MG63 (cell line): Measurements from ENCODE around the gene NXPH2. TPM values are rescaled to one million over a fixed set of nuclear protein-coding genes. Genes with fewer than 3 reads are reported as not detected.

ENCODE experiments used
- DNase-seq: peaks from one replicate; pipeline ENCODE4 v3.0.0-alpha.2; 2020
- H3K27me3 ChIP-seq: fragments of 250-450 bp; sonication (Bioruptor Pico); 2 replicates; pipeline ENCODE4 v1.5.1; 2020; ENCODE audit warnings: mild to moderate bottlenecking, moderate library complexity
- H3K36me3 ChIP-seq: fragments of 250-450 bp; sonication (Bioruptor Pico); 2 replicates; pipeline ENCODE4 v1.5.1; 2020; ENCODE audit warnings: mild to moderate bottlenecking, moderate library complexity
- H3K4me3 ChIP-seq: fragments of 250-450 bp; sonication (Bioruptor Pico); 2 replicates; pipeline ENCODE4 v1.5.1; 2020; ENCODE audit warnings: mild to moderate bottlenecking, moderate library complexity
- H3K9me3 ChIP-seq: fragments of 250-450 bp; sonication (Bioruptor Pico); 2 replicates; pipeline ENCODE4 v1.5.1; 2020; ENCODE audit warnings: mild to moderate bottlenecking, moderate library complexity
- total RNA-seq: library from RNA; depleted of rRNA; stranded (reverse); fragments of >200 nt; shearing (Covaris generic); gene quantifications from 2 replicates; pipeline ENCODE4 v1.2.3, GENCODE V29; 2014; ENCODE audit warnings: low replicate concordance; rRNA removed

Gene NXPH2
- 5.0 TPM in 1 of 2 replicates, not detected in the other for total RNA-seq

DNA sequence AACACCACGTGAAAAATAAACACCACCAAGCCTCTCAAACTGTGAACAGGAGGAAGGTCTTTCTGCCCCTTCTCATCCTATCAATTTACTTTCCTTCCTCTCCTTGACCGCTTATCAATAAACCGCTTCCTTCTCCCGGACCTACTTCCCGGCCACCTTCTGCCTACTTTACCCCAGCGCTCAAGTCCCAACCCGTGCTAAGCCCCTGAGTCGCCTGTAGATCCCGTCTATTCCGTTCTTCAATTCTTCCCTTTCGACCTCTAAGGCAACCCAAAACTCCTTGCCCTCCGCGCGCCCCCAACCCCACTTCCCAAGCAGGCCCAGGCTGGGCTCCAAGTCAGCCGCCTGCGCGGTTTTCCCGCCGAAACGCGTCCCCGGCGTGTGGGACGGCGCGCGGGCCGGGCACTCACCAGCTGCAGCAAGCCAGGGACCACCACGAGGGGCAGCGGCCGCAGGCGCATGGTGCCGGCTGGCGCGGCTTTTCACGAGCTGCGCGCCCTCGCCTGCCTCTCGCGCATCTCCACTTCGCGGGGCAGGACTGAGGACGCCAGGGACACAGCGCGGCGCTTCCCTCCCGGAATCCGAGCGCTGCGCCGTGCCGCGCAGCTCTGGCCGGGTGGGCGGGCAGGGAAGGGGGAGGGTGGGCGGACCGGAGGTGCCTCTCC lies at the start of gene NXPH2:
Gene NXPH2 (minus strand): TSS at position 610 of the 665 bp plus-strand sequence. CDS start 149 bp downstream, at position 461.
- peak within 1 kb of the TSS; percentile 57 for H3K4me3 ChIP-seq

DNA sequence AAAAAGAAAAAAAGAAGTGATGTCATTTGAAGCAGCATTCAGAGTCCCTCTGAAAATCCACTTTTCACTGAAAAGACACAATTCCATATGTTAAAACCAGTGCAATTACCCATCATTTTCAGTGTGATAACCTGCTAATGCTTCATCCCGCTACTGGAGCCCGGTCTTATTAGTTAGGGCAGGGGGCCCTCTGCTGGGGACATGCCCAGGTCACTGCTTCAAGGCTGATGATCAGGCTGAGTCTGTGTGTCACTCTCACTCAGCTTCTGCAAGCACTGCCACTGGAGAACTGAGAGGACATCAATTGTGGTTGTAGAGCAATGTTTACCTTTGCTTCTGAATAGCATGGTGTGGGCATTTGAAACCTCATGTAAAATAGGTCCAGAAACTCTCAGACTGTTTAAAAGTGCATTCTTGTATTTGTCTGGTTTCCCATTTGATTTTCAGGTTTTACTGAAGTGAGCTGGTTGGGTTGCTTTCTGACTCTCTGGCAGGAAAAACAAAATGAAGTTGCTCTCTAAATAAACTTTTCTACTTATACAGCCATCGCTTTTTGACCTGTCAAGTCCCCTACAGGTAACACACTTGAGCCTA lies 49.2 kb upstream of the NXPH2 start:
- Histone ChIP-seq H3K36me3 (no peaks in the 10 kb centered on the region), H3K4me3 (no peak overlapping the region), H3K27me3 (peaks cover 2% of the 10 kb centered on the region; the same call in 1 of the 2 replicates), H3K9me3 (no peaks in the 10 kb centered on the region)
- peak; percentile 15 for DNase-seq

More for the DNA sequence above, at the start of gene NXPH2:
- Histone ChIP-seq H3K36me3 (no peaks in the 10 kb centered on the region), H3K27me3 (no peaks in the 10 kb centered on the region), H3K9me3 (no peaks in the 10 kb centered on the region)
- peak; percentile 49 for DNase-seq

DNA sequence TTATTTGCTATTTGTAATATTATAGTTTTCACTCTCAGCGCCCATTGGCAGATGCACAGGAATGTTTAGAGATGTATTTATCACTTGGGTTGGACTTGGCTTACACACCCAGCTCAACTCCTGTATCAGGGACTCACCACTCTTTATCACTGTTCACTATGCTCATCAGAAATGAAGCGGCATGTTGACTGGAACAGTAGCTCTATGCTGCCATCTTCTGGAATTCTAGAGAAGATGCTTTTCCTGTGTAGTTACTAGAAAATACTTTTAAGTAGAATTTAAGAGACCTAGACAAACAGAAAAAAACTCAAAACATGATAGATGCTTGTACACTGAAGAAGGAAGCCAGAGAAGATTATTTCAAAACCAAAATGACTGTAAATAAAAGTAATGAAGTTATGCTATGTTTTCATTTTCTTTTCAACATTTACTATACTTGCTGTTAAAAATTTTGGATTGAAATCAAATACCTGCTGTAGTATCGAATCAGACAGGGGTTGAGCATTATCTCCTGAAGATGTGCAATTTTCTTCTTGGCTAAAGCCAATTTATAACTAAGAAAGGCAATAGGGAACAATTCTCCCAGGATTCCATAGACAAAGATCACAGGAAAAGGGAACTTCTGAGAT lies 47.4 kb upstream of the NXPH2 start:
- no peaks in the 10 kb centered on the region for H3K36me3 ChIP-seq
- H3K9me3 ChIP-seq: no peaks in the 10 kb centered on the region
- H3K4me3 ChIP-seq: no peak overlapping the region
- no peak for DNase-seq
- H3K27me3 ChIP-seq: no peaks in the 10 kb centered on the region

DNA sequence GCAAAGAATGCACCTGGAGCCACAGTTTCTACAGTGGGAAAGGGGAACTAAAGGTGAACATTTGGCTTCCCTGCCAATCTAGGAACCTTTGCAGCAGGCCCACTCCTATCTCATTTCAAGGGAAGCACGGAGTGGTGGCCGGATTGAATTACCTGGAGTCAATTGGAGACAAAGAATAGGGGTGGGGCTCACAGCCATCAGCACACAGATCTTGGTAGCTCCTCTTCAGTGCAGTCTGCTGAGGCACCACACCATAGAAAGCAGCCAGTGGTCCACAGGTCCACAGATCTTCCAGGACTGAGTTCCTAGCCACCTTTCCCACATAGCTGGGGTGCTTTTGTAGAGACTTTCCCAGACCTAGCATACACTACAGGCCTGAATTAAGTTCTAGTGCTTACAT lies 43.5 kb upstream of the NXPH2 start:
- DNase-seq: no peak
- Histone ChIP-seq H3K9me3 (no peaks in the 10 kb centered on the region), H3K27me3 (no peaks in the 10 kb centered on the region), H3K36me3 (no peaks in the 10 kb centered on the region), H3K4me3 (no peak overlapping the region)

DNA sequence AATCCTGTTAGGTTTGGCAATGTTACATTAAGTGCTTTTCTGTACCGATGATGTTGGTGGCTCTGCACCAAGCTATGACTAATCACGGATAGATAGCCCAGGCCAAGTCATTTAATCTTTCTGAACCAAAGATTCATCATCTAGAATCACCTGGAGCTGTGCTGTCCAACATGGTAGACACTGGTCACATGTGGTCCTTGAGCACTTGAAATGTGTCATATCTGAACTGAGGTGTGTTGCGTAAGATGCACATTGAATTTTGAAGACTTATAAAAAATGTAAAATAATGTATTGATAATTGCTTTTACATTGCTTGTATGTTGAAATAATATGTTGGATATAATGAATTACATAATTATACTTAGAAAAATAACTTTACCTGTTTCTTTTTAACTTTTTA lies 39.8 kb upstream of the NXPH2 start:
- H3K27me3 ChIP-seq: no peaks in the 10 kb centered on the region
- DNase-seq: peak; percentile 8
- H3K36me3 ChIP-seq: no peaks in the 10 kb centered on the region
- no peaks in the 10 kb centered on the region for H3K9me3 ChIP-seq
- H3K4me3 ChIP-seq: no peak overlapping the region

DNA sequence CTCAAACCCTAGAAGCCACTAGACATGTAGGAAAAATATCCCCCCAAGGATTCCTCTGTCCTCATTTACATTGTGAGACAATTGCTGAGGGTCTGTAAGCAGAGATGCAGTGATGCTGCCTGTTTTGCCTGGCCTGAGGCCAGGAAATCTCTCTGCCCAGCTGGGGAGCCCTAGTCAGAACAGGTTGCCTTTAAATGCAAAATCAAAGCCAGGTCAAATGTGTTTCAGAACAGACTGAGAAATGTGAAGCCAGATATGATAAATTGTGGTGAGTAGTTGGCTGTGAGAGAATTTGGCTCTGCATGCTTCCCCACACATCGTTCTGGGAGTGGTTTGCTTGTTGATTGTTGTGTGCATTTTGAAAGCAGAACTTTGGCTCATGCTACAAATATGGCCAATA lies 38.4 kb upstream of the NXPH2 start:
- no peak overlapping the region for H3K4me3 ChIP-seq
- no peak for DNase-seq
- H3K9me3 ChIP-seq: no peaks in the 10 kb centered on the region
- no peaks in the 10 kb centered on the region for H3K36me3 ChIP-seq
- no peaks in the 10 kb centered on the region for H3K27me3 ChIP-seq

DNA sequence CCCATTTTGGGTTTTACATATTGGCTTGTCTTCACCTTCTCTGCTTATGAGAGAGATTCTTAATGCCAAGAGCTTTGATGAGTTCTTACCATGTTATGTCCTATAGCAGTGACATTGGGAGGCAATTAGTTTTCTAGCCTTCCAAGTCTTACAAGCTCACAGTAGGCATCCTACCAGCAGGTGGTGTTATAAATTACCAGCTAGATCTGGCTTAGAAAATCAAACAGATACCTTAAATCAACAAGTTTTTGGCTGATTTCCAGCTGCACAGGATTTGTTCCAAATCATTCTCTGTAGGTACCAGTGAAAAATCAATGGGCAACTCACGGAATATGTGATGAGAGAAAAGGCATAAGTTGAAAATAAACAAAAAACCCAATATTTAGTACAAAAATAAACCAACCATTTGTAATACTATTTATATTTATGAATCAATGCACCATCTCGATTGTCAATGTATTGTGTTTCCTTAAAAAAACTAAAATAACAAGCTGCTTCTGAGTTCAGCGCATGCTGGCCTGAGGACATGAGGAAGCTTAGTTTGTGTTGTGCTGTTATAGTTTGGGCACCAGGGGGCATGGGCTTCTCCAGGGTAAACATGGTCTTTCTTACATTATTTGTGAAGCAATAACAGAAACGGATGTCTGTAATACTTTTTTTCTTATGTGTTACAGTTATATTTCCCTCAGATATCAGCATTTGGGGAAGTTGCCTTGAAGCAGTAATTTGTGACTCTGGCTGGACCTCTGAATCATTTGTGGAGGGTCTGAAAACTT lies 34.1 kb upstream of the NXPH2 start:
- Histone ChIP-seq H3K4me3 (no peak overlapping the region), H3K9me3 (no peaks in the 10 kb centered on the region), H3K36me3 (no peaks in the 10 kb centered on the region), H3K27me3 (peaks cover 2% of the 10 kb centered on the region; the same call in 1 of the 2 replicates)
- no peak for DNase-seq

DNA sequence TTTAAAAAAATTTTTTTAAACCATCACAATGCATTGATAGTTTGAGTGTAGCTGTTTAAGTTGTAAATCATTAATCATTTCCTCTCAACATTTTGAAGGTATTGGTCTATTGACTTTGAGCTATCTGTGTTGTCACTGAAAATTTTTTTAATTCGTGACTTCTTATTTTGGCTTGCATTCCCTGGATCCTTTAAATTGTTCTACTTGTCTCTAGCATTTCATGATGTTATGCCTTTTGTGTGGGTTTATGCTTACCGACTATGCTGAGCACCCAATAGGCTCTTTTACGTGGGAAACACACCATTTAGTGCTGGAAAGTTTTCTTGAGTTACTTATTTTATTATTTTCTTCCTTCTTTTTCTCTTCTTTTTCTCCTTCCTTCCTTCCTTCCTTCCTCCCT lies 31.2 kb upstream of the NXPH2 start:
- peaks cover 5% of the 10 kb centered on the region for H3K27me3 ChIP-seq
- no peak for DNase-seq
- H3K4me3 ChIP-seq: no peak overlapping the region
- H3K36me3 ChIP-seq: no peaks in the 10 kb centered on the region
- no peaks in the 10 kb centered on the region for H3K9me3 ChIP-seq

DNA sequence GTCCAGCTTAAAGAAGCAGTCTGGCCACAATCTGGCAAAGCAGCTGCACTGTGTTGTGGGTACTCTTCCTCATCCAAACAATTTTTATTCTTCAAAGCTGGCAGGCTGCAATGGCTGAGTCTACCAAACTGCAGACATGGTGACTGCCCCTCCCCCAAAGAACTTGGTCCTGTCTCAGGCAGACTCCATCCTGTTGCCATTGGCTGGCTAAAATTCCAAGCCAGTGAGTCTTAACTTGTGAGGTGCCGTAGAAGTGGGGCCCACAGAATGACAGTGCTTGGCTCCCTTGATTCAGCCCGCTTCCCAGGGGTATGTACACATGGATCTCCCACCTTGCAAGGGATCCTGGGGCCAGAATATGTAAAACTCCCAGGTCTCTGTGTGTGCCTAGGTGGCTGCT lies 14.5 kb upstream of the NXPH2 start:
- DNase-seq: no peak
- Histone ChIP-seq H3K9me3 (peaks cover 3% of the 10 kb centered on the region; the same call in 1 of the 2 replicates), H3K4me3 (no peak overlapping the region), H3K36me3 (no peaks in the 10 kb centered on the region), H3K27me3 (no peaks in the 10 kb centered on the region)

DNA sequence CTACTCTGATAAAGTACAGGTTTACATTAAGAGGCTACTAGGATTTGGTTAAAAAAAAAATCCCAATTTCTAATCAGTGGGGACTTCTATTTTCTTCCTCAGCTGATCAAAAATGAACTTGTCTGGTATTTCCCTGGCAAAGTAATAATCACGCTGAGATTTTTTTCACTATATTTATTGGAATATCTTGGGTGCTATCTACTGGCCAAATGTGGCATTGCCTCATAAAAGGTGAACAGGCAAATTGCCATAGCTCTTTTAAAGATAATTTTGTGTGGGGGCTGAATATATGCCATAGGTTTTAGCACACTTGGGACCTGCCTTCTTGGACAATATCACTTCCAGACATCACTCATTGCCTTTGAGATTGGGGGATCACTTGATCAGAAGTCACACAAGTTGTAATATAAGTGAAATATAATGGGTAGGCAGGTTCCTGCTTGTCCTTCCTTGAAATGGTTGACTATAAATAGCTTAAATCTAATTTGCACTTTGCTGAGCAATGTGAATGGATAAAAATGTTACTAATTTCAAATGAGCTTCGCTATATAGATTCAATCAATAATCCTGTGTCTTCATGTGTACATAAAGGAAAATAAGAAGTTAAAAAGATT lies 7.0 kb upstream of the NXPH2 start:
- Histone ChIP-seq H3K9me3 (no peaks in the 10 kb centered on the region), H3K4me3 (no peak overlapping the region), H3K36me3 (no peaks in the 10 kb centered on the region), H3K27me3 (no peaks in the 10 kb centered on the region; the same call in 1 of the 2 replicates)
- DNase-seq: no peak

DNA sequence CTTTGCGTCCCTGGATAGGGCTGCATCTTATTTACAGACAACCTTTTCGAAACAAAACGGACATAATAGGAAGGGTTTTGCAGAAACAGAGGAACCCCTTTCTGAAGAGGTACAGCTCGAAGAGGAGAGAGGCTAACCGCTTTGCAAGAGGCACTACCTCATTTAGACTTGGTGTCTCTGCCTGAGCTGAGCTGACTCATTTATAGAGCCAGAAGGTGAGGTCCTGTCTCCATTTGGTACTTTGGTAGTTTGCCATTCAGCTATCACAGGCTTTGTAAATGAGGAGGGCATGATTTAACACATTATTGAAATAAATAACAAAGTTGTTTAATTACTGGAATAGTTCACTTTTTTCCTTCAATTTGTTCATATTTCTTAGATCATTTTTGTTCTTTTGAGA lies 2.2 kb upstream of the NXPH2 start:
- H3K27me3 ChIP-seq: no peaks in the 10 kb centered on the region; the same call in 1 of the 2 replicates

DNA sequence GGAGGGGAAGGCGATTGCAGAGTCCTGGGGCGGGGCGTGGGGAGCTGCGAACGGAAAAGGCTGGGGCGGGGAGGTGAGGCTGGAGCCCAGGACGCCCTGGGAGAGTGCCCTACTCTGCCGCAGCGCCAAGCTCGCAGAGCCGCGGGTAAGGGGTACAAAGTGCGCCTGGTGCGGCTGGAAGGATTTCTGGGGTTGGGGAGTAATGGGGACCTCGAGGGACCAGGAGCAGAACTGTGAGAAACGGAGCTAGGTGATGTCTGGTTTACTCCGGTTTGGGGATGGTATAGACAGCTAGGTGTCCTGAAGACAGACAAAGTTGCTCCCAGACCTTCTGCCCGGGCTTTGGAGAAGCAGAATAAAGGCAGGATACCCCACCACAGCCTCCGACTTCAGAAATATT lies 718 bp upstream of the NXPH2 start:
- H3K9me3 ChIP-seq: no peaks in the 10 kb centered on the region
- no peak for DNase-seq
- no peaks in the 10 kb centered on the region for H3K27me3 ChIP-seq
- H3K36me3 ChIP-seq: no peaks in the 10 kb centered on the region
- H3K4me3 ChIP-seq: peak overlapping the region; percentile 57

More for the DNA sequence above, 2.2 kb upstream of the NXPH2 start:
- H3K4me3 ChIP-seq: no peak overlapping the region
- H3K36me3 ChIP-seq: no peaks in the 10 kb centered on the region
- no peaks in the 10 kb centered on the region for H3K9me3 ChIP-seq
- DNase-seq: no peak

DNA sequence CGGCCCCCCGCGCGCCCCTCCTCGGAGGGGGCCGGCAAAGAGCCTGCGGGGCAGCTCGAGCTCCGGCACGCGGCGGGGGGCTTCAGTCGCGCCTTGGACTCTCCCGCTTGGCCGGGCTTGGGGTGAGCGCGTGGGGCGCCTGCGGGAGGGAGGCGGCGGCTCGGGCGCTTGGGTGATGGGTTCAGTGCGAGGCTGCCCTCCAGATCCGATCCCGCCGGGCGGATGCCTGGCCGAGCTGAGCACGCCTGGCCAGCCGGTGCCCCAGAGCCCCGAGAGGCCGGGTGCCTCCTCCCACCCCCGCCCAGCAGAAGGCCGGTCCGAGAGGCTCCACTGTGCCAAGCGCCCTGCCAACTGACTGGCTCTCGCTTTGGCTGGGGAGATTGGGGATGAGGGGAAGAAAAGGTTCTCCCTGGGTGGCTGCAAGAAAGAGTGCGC lies 273 bp upstream of the NXPH2 start:
- no peaks in the 10 kb centered on the region for H3K27me3 ChIP-seq
- H3K4me3 ChIP-seq: peak overlapping the region; percentile 57
- peak; percentile 65 for DNase-seq
- H3K36me3 ChIP-seq: no peaks in the 10 kb centered on the region
- H3K9me3 ChIP-seq: no peaks in the 10 kb centered on the region

DNA sequence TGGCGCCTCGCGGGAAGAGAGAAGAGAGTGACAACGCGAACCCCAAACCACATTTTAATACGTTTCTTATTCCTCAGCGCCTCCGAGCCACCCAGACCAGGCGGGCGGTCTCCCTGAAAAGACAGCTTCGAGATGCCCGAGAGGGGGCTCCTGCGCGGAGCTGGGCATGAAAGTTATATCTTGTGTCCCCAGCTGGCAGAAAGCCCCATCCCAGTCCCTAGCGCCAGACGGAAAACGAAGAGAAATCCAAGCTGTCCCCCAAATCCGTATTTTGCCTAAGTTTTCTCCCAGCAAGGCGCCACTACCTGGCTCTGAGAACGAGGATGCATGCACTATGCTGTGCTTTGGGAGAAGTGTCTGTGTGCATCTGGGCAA lies 797 bp downstream of the NXPH2 start:
- Histone ChIP-seq H3K27me3 (no peaks in the 10 kb centered on the region), H3K4me3 (peak overlapping the region; percentile 57), H3K36me3 (no peaks in the 10 kb centered on the region), H3K9me3 (no peaks in the 10 kb centered on the region)
- peak; percentile 19 for DNase-seq

DNA sequence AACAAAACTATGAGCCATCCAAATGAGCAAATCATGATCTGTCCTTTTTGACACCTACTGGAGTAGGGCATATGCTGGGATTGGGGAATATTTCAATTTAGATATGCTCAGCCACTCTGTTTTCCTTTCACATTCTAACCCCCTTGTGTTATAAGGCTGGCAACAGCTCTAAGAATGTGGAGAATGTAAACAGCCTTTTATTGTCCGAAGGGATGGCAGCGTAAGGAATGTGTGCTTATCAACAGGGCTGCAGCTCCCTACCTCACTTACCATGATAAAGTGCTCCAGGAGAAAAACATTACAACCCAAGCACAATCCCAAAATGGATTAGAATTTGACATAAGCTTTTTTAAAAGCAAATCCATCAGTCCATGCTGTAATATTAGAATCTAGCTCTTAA lies 2.2 kb downstream of the NXPH2 start:
- no peaks in the 10 kb centered on the region for H3K9me3 ChIP-seq
- no peaks in the 10 kb centered on the region for H3K27me3 ChIP-seq
- H3K4me3 ChIP-seq: no peak overlapping the region
- no peaks in the 10 kb centered on the region for H3K36me3 ChIP-seq
- DNase-seq: peak; percentile 50

DNA sequence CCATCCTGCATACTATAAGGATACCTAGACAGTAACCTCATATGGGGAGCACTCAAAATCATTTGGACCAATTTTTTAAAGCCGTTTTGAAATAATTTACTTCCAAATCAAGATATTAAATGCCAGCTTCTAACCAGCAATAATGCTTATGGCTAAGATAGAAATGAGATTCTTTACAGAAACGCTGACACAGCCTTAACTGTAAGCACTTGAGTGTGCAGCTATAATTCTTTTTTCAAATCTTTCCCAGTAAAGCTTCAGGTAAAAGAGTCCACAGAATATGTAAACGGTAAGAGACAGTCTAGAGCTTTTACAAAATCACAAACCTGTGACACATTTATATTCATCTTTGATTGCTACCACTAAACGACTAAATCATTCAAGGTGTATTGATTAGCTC lies 4.5 kb downstream of the NXPH2 start:
- no peaks in the 10 kb centered on the region for H3K9me3 ChIP-seq
- no peak for DNase-seq
- H3K4me3 ChIP-seq: no peak overlapping the region
- no peaks in the 10 kb centered on the region for H3K27me3 ChIP-seq
- H3K36me3 ChIP-seq: no peaks in the 10 kb centered on the region

DNA sequence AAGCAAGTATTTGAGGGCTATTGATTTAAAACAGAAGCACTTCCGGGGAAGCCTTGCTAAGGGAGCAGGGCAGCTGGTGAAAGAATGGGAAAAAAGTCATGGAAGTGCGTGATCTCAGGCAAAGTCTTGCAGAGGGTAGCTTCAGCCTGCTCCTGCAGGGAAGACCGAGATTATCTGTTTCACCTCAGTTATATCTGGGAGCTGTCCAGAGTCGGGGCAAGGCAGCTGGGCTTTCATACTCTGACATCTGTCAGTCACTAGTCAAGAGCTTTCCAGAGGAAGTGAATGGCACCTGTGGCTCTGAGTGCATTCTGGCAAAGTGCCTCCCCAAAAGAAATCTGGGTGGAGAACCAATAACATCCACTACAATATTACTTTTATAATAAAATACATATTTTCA lies 8.7 kb downstream of the NXPH2 start:
- no peaks in the 10 kb centered on the region for H3K36me3 ChIP-seq
- H3K9me3 ChIP-seq: no peaks in the 10 kb centered on the region
- H3K27me3 ChIP-seq: no peaks in the 10 kb centered on the region
- DNase-seq: no peak
- no peak overlapping the region for H3K4me3 ChIP-seq
